Renal pelvis (tissue), 4 donors: Measurements from ENCODE around the gene SDK1. TPM values are rescaled to one million over a fixed set of nuclear protein-coding genes. Genes with fewer than 3 reads are reported as not detected.
A peak's percentile ranks its signal among the peaks of the same experiment; 100 is the strongest.
"Not testable (repeated sequence)": the region's sequence is repeated elsewhere in the genome, so short reads cannot be mapped to it uniquely, and the experiment has no call there.

Experiments used
- DNase-seq: peaks from one replicate; pipeline ENCODE4 v3.0.0-alpha.2; 2013
- polyA plus RNA-seq, 3 donors: library from polyadenylated mRNA; unstranded; fragments of 120-200 nt; gene quantifications; one replicate each; pipeline ENCODE4 v1.2.1, GENCODE V29; 2013; ENCODE audit not compliant: insufficient read length in 3 of 3

Gene SDK1
- polyA plus RNA-seq, 3 donors = 7.5 to 8.9 (median 8.4) TPM

GRCh38 chr7:4245135-4245865 is 944.2 kb downstream of the SDK1 start:
- DNase-seq = no peak

GRCh38 chr7:4245866-4246470 is 944.9 kb downstream of the SDK1 start:
- no peak for DNase-seq

DNA sequence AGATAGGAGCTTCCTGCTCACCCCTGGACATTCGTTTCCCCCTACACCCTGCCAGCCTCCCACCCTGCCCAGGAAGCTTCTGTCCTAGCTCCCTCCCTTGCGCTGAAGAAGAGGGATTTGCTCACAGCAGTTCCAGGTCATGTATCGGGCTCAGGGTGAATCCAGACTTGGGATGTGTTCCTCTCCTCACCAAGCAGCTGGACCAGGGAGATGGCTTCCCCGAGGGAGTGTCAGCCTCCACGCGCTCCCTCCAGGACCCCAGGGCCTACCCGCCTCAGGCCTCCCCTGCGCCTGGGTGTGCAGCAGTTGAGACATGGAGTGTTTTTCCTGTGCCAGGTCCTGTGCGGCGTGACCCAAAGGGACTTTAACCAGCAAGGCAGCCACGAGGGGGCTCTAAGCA is 945.5 kb downstream of the SDK1 start:
- no peak for DNase-seq

DNA sequence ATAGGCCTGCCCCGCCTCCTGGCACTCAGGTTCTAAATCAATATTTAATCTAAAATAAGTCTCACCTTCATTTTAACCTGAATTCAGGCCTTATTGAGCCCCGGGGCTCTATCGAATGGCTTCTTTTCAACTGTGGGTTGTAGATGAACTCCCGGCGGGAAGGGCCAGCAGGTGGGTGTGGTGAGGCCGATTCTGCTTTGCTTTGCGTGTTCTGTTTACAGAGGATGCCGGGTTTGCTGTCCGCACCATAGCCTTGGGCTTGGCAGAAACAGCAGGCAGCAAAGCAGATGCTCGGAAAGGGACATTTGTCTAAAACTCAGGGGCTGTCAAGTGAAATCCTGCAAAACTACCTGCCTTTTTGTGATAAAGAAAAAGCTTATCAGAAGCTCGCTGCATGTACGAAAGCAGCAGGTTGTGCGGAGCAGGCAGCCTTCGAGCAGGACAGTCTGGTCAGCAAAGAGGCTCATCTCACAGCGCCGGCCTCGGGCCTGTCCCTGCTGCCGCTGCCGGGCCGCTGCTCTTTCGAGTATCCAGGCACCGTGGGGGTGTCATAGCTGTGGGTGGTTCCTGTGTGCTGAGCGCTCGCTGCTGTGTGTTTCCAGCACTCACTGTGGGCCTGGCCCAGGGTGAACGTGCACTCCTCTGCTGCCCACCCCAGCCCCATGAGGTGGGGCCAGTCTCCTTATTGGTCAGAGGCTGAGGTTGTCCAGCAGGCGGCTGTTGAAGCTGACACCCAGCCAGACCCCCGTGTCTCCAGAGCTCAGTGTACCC is 946.2 kb downstream of the SDK1 start:
- DNase-seq = no peak

DNA sequence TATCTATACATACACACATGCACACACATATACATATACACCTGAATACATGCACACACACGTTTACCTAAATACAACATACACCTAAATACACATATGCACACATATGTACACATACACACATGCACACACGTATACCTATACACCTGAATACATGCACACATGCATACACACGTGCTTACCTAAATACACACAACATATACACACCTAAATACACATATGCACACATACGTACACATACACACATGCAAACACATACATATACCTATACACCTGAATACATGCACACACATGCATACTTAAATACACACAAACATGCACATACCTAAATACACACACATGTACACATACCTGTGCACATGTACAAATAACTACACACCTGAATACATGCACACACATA is 947.2 kb downstream of the SDK1 start:
- DNase-seq = no peak

DNA sequence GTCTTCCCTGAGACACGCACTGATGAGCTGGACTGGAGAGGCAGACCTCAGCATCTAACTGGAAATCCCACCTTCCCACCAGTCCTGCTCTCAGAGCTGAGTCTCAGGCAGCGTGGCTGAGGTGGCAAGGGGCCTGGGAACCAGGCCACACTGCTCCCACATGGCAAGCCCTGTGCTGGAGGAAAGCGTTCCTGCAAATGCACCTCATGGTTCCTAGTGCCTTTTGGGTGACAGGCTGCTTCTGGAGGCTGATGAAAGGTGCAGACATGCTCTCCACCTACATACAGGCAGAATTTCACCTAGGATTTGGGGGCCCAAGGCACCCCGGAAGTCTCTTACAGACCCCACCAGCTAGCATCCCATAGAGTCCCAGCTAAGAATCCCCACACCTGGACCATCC is 948.2 kb downstream of the SDK1 start:
- DNase-seq = no peak

DNA sequence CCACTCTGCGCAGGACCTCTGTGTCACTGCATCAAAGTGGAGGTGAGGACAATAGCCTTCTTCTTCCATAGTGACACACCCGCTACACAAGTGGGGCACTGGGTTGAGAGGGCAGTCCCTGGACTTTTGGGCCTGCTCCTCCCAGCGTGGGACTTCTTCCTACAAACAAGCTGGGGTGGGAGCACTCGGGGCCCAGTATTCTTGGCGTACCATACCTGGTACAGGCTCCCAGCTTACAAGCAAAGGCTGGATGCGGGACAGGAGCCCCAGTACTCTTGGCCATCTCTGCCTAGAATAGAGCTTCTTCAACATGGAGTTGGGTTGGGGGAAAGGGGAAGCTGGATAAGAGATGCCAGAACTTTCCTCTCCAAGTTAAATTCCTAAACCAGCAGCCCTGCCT is 954.3 kb downstream of the SDK1 start:
- DNase-seq = no peak

DNA sequence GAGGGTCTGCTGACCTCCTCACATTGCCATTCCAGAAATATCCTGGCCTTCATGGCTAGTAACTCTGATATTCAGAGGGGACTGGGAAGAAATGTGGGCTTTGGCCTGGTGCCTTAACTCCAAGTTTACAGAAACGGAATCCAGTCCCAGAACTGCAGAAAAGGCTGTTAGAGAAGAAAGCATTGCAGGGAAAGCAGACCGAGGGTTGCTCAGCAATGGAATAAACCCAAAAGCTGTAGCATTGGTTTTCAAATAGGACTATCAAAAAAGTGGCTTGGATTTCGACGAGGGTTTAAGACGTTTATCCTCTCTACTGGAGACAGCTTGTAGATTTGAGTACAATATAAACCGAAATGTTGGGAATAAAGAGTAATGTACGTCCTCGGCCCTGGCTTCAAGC is 955.2 kb downstream of the SDK1 start:
- no peak for DNase-seq

- DNase-seq = no peak
These were observed 956.4 kb downstream of the SDK1 start for GRCh38 chr7:4257146-4258111.

DNA sequence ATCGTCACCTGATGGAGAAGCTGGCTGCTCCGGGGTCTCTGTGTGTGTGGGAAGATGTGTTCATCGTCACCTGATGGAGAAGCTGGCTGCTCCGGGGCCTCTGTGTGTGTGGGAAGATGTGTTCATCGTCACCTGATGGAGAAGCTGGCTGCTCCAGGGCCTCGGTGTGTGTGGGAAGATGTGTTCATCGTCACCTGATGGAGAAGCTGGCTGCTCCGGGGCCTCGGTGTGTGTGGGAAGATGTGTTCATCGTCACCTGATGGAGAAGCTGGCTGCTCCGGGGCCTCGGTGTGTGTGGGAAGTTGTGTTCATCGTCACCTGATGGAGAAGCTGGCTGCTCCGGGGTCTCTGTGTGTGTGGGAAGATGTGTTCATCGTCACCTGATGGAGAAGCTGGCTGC is 959.1 kb downstream of the SDK1 start:
- DNase-seq = not testable (repeated sequence)

DNA sequence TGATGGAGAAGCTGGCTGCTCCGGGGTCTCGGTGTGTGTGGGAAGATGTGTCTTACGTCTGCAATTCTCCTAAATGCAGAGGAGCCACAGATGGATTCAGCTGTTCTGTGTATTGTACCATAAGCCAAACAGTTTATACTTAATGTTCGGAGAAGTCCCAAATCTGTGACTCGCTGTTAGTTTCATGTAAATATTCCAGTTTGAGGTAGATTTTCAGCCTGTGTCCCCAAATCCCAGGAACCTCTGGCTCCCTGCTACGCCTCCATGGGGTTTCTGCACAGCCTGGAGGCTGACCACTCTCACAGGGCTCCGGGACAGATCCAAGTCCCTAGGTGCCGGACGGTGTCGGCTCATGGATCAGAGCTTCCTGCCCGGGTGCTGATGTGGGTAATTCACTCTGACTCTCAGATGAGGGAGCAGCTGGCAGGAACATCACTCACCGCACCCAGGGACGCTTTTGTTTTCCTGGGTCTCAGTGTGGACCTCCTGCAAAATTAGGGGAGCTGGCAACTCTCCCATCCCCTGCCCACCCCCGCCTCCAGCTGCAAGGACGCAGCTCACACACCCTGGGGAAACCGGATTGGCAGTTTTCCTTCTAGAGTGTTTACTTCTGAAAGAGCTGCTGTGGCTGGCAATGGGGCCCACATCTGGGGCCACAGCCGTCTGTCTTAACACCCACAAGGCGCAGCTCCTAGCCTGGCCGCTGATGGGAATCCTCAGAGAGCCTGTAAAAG is 960.0 kb downstream of the SDK1 start:
- DNase-seq = no peak

- no peak for DNase-seq
These were observed 960.5 kb downstream of the SDK1 start for GRCh38 chr7:4261601-4261960.

DNA sequence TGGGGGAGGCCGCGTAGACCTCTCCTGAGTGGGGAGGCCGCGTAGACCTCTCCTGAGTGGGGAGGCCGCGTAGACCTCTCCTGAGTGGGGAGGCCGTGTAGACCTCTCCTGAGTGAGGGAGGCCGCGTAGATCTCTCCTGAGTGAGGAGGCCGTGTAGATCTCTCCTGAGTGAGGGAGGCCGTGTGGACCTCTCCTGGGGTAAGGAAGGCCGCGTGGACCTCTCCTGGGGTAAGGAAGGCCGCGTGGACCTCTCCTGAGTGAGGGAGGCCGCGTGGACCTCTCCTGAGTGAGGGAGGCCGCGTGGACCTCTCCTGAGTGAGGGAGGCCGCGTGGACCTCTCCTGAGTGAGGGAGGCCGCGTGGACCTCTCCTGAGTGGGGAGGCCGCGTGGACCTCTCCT is 963.2 kb downstream of the SDK1 start:
- not testable (repeated sequence) for DNase-seq

GRCh38 chr7:4265066-4265465 is 964.0 kb downstream of the SDK1 start:
- peak; percentile 23 for DNase-seq

DNA sequence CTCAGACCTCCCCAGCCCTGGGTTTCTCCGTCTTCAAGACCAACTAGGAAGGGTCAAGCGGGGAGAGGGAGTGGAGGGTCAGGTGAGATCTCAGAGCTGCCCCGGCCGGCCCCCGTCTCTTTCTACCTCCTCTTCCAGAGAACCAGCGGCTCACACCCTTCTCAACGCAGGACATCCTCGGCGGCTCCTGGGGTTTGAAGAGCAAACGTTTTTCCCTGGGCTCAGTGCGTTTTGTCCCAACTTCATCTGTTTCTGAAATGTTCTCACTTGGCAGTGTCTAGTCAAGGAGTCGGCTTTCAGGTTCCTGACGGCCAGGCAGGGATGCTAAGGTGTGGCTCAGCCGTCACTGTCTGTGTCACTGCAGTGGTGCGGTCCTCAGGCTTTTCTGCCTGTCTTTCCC is 964.6 kb downstream of the SDK1 start:
- DNase-seq = no peak

DNA sequence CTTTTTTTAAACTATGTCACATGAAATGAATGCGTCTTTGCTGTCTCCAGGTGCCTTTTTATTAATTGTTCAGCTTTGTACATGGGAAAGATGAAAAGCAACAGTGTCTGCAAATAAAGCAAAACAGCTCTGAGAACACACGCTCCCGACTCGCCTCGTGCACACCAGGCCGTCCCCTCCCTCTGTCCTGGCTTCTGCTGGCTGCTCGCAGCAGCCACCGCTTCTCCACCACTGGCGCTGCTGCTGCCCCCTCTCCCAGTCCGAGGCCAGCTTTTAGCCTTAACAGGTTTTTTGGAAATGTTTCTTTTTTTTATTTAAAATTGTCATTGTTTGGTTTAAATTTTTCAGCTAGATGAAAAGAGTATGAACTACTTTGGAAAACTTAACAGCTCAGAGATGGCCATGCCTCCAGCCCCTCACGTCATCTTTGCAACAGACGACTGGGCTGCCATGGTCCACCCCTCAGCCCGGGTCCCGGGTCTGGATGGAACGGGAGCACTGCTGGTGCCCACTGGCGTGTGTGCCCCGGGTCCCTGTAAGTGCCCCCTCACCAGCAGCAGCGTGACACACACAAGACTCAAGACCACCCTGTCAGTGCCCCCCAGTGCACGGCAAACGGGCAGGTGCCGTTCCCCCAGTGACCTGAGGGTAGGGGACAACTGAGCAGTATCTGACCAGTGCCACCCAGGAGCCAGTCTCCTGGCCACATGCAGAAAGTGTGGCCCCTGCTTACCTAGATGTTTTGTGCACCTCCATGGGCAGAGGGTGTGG is 965.4 kb downstream of the SDK1 start:
- DNase-seq = no peak

DNA sequence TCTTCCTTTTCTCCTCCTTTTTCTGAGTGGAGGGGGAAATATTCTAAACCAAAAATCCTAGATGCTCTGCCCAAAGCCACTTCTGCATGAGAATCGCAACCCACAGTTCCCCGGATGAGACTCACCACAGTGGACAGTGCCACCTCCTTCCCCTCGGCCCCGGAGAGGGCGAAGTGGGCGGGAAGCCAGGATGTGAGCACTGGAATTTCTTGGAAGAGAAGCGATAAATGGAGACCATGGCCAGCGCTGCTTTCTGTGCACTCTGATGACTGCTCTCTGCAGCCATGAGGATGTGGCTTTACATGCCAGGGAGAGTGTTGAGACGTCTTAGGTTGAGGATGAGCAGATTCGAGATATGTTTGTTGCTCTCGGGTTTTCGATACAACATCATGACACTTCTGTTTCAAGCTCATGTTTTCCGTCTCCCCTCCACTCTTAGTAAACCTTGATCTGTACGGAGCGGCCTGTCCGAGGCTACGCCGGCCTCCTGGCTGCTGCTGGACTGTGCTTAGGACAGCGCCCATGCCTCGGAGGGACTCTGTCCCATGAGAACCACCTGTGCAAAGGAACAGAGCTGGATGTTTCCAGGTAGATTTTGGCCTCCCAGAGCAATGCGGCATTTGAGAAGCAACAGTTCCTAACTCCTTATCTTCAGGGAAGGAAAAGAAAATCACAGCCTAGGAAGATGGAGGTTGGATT is 966.4 kb downstream of the SDK1 start:
- DNase-seq = no peak

DNA sequence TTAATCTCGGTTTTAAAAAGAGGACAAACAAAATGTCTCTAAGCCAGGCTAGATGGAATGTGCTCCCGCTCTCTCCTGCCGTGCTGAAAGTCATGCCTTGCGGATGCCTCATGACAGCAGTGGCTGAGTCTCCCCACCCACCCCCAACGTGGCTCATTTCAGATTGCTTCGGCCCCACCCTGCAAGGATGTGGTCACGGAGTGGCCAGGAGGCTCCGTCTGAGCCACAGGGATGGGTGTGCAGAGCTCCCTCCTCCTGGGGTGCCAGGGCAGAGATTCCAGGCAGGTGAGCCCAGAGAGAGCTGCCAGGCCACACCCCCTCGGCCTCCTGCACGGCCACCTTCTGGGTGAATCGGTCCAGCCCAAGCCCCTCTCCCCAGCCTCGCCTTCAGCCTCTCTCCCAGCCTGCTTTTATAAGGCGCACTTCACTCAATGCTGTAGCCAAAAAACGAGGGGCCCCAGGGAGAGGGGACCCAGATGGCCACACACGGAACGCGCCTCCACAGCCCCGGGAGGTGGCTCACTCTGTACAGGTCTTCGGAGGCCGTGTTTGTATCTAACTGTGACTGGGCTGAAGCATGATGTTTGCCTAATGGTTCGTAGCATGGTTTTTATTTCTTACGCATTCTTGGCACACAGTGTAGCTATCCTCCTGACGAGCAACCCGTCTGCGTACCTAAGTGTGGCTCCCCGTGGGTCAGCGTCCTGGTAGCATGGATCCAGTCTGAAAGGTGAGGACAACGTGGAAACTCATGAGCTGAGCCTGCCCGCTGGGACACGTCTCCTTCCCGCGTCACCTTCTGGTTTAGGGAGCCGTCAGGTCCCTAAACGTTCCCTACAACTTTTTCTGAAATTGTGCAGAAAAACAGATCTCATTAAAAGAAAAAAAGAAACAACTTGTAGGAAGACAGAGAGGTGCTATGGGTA is 967.3 kb downstream of the SDK1 start:
- DNase-seq = no peak

DNA sequence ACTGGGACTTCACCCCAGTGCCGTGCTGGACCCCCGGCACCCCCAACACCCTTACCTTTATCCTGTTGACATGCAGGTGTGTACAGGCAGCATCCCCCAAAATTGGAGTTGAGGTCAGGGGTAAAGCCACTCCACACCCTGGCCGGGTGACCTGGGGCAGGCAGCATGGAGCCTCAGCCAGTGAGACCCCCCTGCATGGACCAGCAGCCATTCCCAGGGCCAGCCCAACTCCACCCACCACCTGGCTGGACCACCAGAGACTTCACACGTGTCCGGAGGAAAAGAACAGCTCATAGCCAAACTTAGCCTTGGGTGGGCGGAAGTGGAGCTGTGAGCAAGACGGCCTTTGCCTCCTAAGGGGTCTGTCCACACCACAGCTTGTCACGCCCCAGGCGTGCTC is 968.0 kb downstream of the SDK1 start:
- no peak for DNase-seq
